Keratinocyte (primary cell): ENCODE data around the gene STAMBPL1. TPM values are rescaled to one million over a fixed set of nuclear protein-coding genes. Genes with fewer than 3 reads are reported as not detected.

Experiments used
- DNase-seq: peaks from one replicate; pipeline ENCODE4 v3.0.0-alpha.2; 2011; ENCODE audit warnings: low read depth, missing footprints, low spot score
- FAIRE-seq: peaks from 2 replicates; lab custom pipeline; 2011; peaks lifted over from hg19 to GRCh38; lab: Jason Lieb, UNC
- H2AFZ ChIP-seq: 2 replicates; pipeline ENCODE4 v1.6.0; 2012; ENCODE audit warnings: low read length, control low read depth, inconsistent platforms; ENCODE audit not compliant: control insufficient read depth
- H3K27ac ChIP-seq: 2 replicates; pipeline ENCODE4 v1.5.1; 2011; ENCODE audit warnings: low read length; ENCODE audit not compliant: control insufficient read depth, insufficient read depth
- H3K27me3 ChIP-seq: 3 replicates; pipeline ENCODE4 v1.6.0; 2011; ENCODE audit warnings: low read length; ENCODE audit not compliant: control insufficient read depth, insufficient read depth; ENCODE audit errors: extremely low read depth
- H3K36me3 ChIP-seq, 2 experiments: 2 replicates in 1 of 2; 3 replicates in 1 of 2; pipeline ENCODE4 v1.5.1; 2011; ENCODE audit warnings: low read length in 2 of 2, mild to moderate bottlenecking in 1 of 2; ENCODE audit not compliant: control insufficient read depth in 2 of 2, insufficient read depth in 2 of 2; ENCODE audit errors: extremely low read depth in 1 of 2
- H3K4me1 ChIP-seq: 3 replicates; pipeline ENCODE4 v1.5.1; 2011; ENCODE audit warnings: low read length; ENCODE audit not compliant: control insufficient read depth, insufficient read depth; ENCODE audit errors: extremely low read depth
- H3K4me2 ChIP-seq: 3 replicates; pipeline ENCODE4 v1.6.0; 2011; ENCODE audit warnings: low read depth, low read length; ENCODE audit not compliant: control insufficient read depth, insufficient read depth; ENCODE audit errors: extremely low read depth
- H3K4me3 ChIP-seq, 3 experiments: fragments of 200-600 bp in 1 of 3; sonication (generic) in 1 of 3; 2 replicates in 2 of 3; 3 replicates in 1 of 3; pipeline ENCODE4 v1.5.1; 2011 to 2016; ENCODE audit warnings: low read length in 3 of 3, mild to moderate bottlenecking in 3 of 3, control low read depth in 2 of 3, inconsistent platforms in 1 of 3, low read depth in 1 of 3, mixed read lengths in 1 of 3, mixed run types in 1 of 3, moderate library complexity in 1 of 3; ENCODE audit not compliant: control insufficient read depth in 2 of 3, insufficient read depth in 2 of 3; ENCODE audit errors: extremely low read depth in 1 of 3
- H3K79me2 ChIP-seq: 2 replicates; pipeline ENCODE4 v1.6.0; 2012; ENCODE audit warnings: low read length; ENCODE audit not compliant: control insufficient read depth, insufficient read depth
- H3K9ac ChIP-seq: 3 replicates; pipeline ENCODE4 v1.6.0; 2011; ENCODE audit warnings: low read length; ENCODE audit not compliant: control insufficient read depth, insufficient read depth; ENCODE audit errors: extremely low read depth
- H3K9me1 ChIP-seq: 3 replicates; pipeline ENCODE4 v1.6.0; 2011; ENCODE audit warnings: low read length; ENCODE audit not compliant: control insufficient read depth, insufficient read depth; ENCODE audit errors: extremely low read depth
- H3K9me3 ChIP-seq: 2 replicates; pipeline ENCODE4 v1.5.1; 2012; ENCODE audit warnings: low read depth, low read length; ENCODE audit not compliant: control insufficient read depth
- H4K20me1 ChIP-seq: 3 replicates; pipeline ENCODE4 v1.6.0; 2011; ENCODE audit warnings: low read length; ENCODE audit not compliant: control insufficient read depth, insufficient read depth; ENCODE audit errors: extremely low read depth
- EZH2 ChIP-seq: IDR thresholded peaks from one replicate; pipeline ENCODE4 v1.6.1; 2012; ENCODE audit warnings: inconsistent platforms, mild to moderate bottlenecking, low read length, moderate library complexity
- dilution Hi-C: fragments of 300-500 bp; cut with MboI; formaldehyde crosslinking; loops from one replicate; pipeline ENCODE4 v1.7.0; 2020; ENCODE audit warnings: low sequenced_read_pairs; ENCODE audit not compliant: extremely low pct_ligation_motif_present
- polyA plus RNA-seq, 5 experiments: library from polyadenylated mRNA; depleted of rRNA in 3 of 5; stranded (reverse) in 3 of 5; stranded (forward) in 1 of 5; unstranded in 1 of 5; fragments of >200 nt; gene quantifications; 1 replicate in 1 of 5; 2 replicates in 3 of 5; 3 replicates in 1 of 5; pipeline versions ENCODE4 v1.2.1 to v1.2.3, GENCODE V29; 2011 to 2012; ENCODE audit warnings: missing spikeins in 2 of 5, low read depth in 1 of 5, low replicate concordance in 1 of 5
- TF ChIP-seq, protein P1 (sequence below), 3 experiments: IDR thresholded peaks in 1 of 3; conservative IDR thresholded peaks in 1 of 3; optimal IDR thresholded peaks in 1 of 3; 2 replicates in 2 of 3; 3 replicates in 1 of 3; pipeline versions ENCODE3 to v1.5.1; 2011; ENCODE audit warnings: low read length in 3 of 3, mild to moderate bottlenecking in 3 of 3, moderate library complexity in 2 of 3, control low read depth in 1 of 3, inconsistent platforms in 1 of 3; ENCODE audit not compliant: insufficient read depth in 2 of 3; ENCODE audit errors: extremely low read depth in 1 of 3

Gene STAMBPL1
- polyA plus RNA-seq, 1 donor (not counting 4 experiments of a cell fraction or from before 2014, with no cell fraction given): 9.0 TPM

DNA sequence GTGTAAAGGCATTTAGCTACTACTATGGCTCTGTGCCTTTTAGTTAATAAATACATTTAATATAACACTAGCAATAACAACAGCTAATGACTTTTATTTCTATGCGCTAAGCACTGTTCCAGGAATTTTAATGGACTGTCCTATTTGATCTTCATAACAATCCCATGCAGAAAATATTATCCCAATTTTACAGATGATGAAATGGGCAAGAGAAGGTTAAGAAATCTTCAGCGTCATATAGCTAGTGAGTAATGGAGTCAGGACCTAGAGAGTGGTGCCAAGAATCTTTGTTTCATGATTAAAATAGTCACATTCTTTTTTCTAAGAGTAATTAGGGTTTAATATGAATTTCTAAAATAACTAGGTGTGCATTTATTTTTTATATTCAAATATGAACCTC is 40.2 kb downstream of the STAMBPL1 start:
- H3K4me3 ChIP-seq: no peak overlapping the region

DNA sequence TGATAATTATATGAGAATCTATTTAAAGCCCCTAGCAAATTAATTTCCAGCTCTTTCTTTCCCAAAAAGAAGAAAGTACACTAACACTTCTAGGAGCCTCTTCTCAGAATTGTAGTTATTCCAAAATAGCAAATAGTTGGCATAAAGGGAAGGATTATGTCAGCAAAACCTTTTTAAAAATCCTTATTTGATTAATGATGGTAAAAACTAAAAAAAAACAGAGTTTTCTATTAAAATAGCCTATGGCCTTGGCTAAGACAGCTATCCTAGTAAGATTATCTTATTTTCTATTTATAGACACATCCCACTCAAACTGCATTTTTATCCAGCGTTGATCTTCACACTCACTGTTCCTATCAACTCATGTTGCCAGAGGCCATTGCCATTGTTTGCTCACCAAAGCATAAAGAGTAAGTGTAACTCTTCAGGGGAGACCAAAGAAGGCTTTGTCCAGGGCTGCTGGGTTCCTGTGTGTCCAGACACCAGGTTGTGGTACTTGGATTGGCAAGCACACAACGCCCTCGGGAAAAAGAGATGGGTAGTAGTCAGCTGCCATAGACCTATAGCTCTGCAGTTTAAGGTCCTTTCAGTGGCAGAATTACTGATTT is 41.0 kb downstream of the STAMBPL1 start:
- Histone ChIP-seq H3K27me3 (no peaks in the 10 kb centered on the region), H3K9me1 (no peaks in the 10 kb centered on the region), H2AFZ (no peak overlapping the region), H3K4me2 (no peak overlapping the region), H3K9ac (no peak overlapping the region), H3K36me3 (peaks cover 0 to 10% of the 10 kb centered on the region in 2 experiments), H3K9me3 (no peaks in the 10 kb centered on the region), H3K4me1 (no peaks in the 10 kb centered on the region), H4K20me1 (no peaks in the 10 kb centered on the region), H3K27ac (no peak overlapping the region), H3K4me3 (no peak overlapping the region), H3K79me2 (no peaks in the 10 kb centered on the region)
- TF ChIP-seq, protein P1, sequence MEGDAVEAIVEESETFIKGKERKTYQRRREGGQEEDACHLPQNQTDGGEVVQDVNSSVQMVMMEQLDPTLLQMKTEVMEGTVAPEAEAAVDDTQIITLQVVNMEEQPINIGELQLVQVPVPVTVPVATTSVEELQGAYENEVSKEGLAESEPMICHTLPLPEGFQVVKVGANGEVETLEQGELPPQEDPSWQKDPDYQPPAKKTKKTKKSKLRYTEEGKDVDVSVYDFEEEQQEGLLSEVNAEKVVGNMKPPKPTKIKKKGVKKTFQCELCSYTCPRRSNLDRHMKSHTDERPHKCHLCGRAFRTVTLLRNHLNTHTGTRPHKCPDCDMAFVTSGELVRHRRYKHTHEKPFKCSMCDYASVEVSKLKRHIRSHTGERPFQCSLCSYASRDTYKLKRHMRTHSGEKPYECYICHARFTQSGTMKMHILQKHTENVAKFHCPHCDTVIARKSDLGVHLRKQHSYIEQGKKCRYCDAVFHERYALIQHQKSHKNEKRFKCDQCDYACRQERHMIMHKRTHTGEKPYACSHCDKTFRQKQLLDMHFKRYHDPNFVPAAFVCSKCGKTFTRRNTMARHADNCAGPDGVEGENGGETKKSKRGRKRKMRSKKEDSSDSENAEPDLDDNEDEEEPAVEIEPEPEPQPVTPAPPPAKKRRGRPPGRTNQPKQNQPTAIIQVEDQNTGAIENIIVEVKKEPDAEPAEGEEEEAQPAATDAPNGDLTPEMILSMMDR (optimal IDR thresholded peaks at IDR 0.05 in 1 of 3, IDR thresholded peaks at IDR 0.05 in 1 of 3, conservative IDR thresholded peaks at IDR 0.05 in 1 of 3; ENCODE audit: extremely low read depth in 1 of 3, insufficient read depth in 2 of 3, low read length in 3 of 3): no peak
- TF ChIP-seq EZH2: no peak
- FAIRE-seq: no peak
- no peak for DNase-seq
- dilution Hi-C loops: no loop called here

More for the DNA sequence above, 40.2 kb downstream of the STAMBPL1 start:
- Histone ChIP-seq H4K20me1 (no peaks in the 10 kb centered on the region), H3K9me1 (no peaks in the 10 kb centered on the region), H3K9ac (no peak overlapping the region), H3K4me1 (no peaks in the 10 kb centered on the region), H2AFZ (no peak overlapping the region), H3K27me3 (no peaks in the 10 kb centered on the region), H3K79me2 (no peaks in the 10 kb centered on the region), H3K9me3 (no peaks in the 10 kb centered on the region), H3K27ac (no peak overlapping the region), H3K4me2 (no peak overlapping the region), H3K36me3 (peaks cover 0 to 10% of the 10 kb centered on the region in 2 experiments)
- TF ChIP-seq, protein P1 (optimal IDR thresholded peaks at IDR 0.05 in 1 of 3, IDR thresholded peaks at IDR 0.05 in 1 of 3, conservative IDR thresholded peaks at IDR 0.05 in 1 of 3; ENCODE audit: extremely low read depth in 1 of 3, insufficient read depth in 2 of 3, low read length in 3 of 3): no peak
- TF ChIP-seq EZH2: no peak
- no peak for FAIRE-seq
- DNase-seq: no peak
- dilution Hi-C loops: no loop called here
